ENCODE data around the gene FSD1L.

DNA sequence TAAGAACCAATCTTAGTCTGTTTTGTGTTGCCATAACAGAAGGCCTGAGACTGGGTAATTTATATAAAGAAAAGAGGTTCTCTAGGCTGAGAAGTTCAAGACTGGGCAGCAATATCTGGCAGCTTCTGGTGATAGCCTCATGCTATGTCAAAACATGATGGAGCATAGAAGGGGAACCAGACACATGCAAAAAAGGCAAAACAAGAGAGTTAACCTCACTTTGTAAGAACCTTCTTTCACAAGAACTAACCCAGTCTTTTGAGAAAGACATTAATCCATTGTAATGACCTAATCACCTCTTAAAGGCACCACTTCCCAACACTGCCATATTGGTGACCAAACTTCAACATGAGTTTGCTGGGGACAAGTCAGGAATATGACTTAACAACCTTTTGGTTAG, 37.3 kb downstream of the FSD1L start:
- TF ChIP-seq, protein P1, sequence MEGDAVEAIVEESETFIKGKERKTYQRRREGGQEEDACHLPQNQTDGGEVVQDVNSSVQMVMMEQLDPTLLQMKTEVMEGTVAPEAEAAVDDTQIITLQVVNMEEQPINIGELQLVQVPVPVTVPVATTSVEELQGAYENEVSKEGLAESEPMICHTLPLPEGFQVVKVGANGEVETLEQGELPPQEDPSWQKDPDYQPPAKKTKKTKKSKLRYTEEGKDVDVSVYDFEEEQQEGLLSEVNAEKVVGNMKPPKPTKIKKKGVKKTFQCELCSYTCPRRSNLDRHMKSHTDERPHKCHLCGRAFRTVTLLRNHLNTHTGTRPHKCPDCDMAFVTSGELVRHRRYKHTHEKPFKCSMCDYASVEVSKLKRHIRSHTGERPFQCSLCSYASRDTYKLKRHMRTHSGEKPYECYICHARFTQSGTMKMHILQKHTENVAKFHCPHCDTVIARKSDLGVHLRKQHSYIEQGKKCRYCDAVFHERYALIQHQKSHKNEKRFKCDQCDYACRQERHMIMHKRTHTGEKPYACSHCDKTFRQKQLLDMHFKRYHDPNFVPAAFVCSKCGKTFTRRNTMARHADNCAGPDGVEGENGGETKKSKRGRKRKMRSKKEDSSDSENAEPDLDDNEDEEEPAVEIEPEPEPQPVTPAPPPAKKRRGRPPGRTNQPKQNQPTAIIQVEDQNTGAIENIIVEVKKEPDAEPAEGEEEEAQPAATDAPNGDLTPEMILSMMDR (IDR thresholded peaks at IDR 0.05), result no peak
- no peak for TF ChIP-seq EZH2 (IDR thresholded peaks at IDR 0.05)
- no peak for TF ChIP-seq EZH2phosphoT487 (IDR thresholded peaks at IDR 0.05)

Measured in neural progenitor cell (in vitro differentiated cells).